Right lobe of liver (tissue), 6 donors: ENCODE measurements around the gene SPATC1L. TPM values are rescaled to one million over a fixed set of nuclear protein-coding genes. Genes with fewer than 3 reads are reported as not detected.

Source experiments
- ATAC-seq, 4 donors: fragments of 200-7000 bp; cut with Tn5 transposase; one replicate each; pipeline ENCODE4 v1.9.1; 2020; ENCODE audit warnings: mild to moderate bottlenecking in 4 of 4, moderate library complexity in 4 of 4
- DNase-seq, 3 donors: peaks; one replicate each; pipeline ENCODE4 v3.0.0-alpha.2; 2020
- H3K27ac ChIP-seq, 3 donors: fragments of 200-600 bp; one replicate each; pipeline ENCODE4 v1.8.0; 2022
- H3K27me3 ChIP-seq, 2 donors: fragments of 200-600 bp; one replicate each; pipeline ENCODE4 v1.8.0; 2022
- H3K36me3 ChIP-seq, 4 donors: fragments of 200-600 bp; sonication (generic) in 1 of 4; one replicate each; pipeline versions ENCODE4 v1.5.1 to v1.8.0; 2017 to 2022; ENCODE audit warnings: control low read depth in 1 of 4
- H3K4me1 ChIP-seq, 4 donors: fragments of 200-600 bp; sonication (generic) in 1 of 4; one replicate each; pipeline versions ENCODE4 v1.5.1 to v1.8.0; 2017 to 2022; ENCODE audit warnings: control low read depth in 1 of 4
- H3K4me3 ChIP-seq, 3 donors: fragments of 200-600 bp; one replicate each; pipeline ENCODE4 v1.8.0; 2022
- H3K9me3 ChIP-seq, 4 donors: fragments of 200-600 bp; sonication (generic) in 1 of 4; one replicate each; pipeline versions ENCODE4 v1.5.1 to v1.8.0; 2017 to 2022; ENCODE audit warnings: control low read depth in 1 of 4
- POLR2A ChIP-seq: fragments of 450-650 bp; IDR thresholded peaks from one replicate; pipeline ENCODE4 v1.6.1; 2017; ENCODE audit warnings: antibody characterized with exemption, mild to moderate bottlenecking
- WGBS: methylation state at CpG from one replicate; pipeline ENCODE4 v1.1.6; 2018; ENCODE audit warnings: low coverage, low lambda C conversion rate; ENCODE audit not compliant: insufficient coverage; ENCODE audit errors: missing lambda C conversion rate; 5-methylcytosine and 5-hydroxymethylcytosine counted together
- intact Hi-C, 2 donors: fragments of 100-400 bp; cut with DNase I; formaldehyde crosslinking; loops; one replicate each; pipeline versions ENCODE4 v1.11.2 to v1.14.1; 2022
- total RNA-seq, 6 experiments: library from RNA; depleted of rRNA in 2 of 6; stranded (reverse); fragments of >200 nt in 2 of 6; fragmentation: NEBNext Ultra II Directional in 3 of 6; extraction: Animal tissue kit (Norgen Biotek cat#: 25700) in 3 of 6; gene quantifications; one replicate each; pipeline versions ENCODE4 v1.1.0 to v1.2.4, GENCODE V29; 2016 to 2023
- TF ChIP-seq, protein P1 (sequence below), 4 donors: fragments of 200-600 bp in 3 of 4; fragments of 450-650 bp in 1 of 4; IDR thresholded peaks; one replicate each; pipeline versions ENCODE4 v1.5.1 to v1.8.0; 2016 to 2022; ENCODE audit warnings: antibody characterized with exemption in 4 of 4, mild to moderate bottlenecking in 2 of 4
- donor health status: DM: no; HTN: yes; CAD: no.
- donor health status: DM: no; HTN: no; CAD: no.
- donor health status: DM: no; HTN: no; CAD: no.
- donor health status: DM: no; HTN: yes; CAD: no.
- donor health status: DM: no; HTN: yes; CAD: no.

The SPATC1L gene
- total RNA-seq, 6 experiments from 2014 or later: 0.31 to 1.7 (median 0.51) TPM; not detected in 2

DNA sequence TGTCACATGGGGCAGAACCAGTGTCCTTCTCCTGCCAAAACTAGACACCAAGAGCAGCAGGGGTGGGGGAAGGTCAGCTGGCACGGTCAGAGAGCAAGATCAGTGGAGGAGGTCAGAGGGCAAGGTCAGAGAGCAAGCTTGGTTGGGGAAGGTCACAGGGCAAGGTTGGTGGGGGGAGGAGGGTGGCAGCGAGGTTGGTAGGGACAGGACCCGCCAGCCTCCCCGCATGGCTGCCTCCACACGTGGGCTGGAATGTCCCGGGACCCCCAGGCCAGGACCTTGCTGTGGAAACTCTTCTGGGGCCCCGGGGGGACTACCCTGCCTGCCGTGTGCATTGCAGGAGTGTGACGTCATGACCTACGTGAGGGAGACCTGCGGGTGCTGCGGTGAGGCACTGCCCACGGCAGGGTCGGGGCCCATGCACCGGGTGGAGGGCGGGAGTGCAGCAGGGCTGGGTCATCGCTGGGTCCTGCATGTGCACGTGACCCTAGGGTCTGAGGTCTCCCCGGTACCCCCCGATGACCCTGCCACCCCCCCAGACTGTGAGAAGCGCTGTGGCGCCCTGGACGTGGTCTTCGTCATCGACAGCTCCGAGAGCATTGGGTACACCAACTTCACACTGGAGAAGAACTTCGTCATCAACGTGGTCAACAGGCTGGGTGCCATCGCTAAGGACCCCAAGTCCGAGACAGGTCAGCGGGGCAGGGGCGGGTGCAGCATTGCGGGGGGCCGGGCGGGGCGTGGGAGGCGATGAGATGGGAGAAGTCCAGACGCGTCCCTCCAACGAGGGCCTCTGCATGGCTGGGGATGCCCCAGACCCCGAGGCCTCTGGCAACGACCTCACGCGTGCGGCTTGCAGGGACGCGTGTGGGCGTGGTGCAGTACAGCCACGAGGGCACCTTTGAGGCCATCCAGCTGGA is 59.1 kb downstream of the SPATC1L start:
- 86% methylated on average over 16 of the region's 49 CpGs for WGBS
- ATAC-seq: peak in 1 of 4 donors; percentile 4
- no peak overlapping the region for H3K4me3 ChIP-seq
- intact Hi-C loops: no loop called here
- H3K36me3 ChIP-seq: no peaks in the 10 kb centered on the region
- no peaks in the 10 kb centered on the region for H3K9me3 ChIP-seq
- DNase-seq: peak; percentile 21 to 64 (median 64)
- no peaks in the 10 kb centered on the region for H3K4me1 ChIP-seq
- no peak overlapping the region for H3K27ac ChIP-seq
- no peak for TF ChIP-seq POLR2A
- TF ChIP-seq, protein P1, sequence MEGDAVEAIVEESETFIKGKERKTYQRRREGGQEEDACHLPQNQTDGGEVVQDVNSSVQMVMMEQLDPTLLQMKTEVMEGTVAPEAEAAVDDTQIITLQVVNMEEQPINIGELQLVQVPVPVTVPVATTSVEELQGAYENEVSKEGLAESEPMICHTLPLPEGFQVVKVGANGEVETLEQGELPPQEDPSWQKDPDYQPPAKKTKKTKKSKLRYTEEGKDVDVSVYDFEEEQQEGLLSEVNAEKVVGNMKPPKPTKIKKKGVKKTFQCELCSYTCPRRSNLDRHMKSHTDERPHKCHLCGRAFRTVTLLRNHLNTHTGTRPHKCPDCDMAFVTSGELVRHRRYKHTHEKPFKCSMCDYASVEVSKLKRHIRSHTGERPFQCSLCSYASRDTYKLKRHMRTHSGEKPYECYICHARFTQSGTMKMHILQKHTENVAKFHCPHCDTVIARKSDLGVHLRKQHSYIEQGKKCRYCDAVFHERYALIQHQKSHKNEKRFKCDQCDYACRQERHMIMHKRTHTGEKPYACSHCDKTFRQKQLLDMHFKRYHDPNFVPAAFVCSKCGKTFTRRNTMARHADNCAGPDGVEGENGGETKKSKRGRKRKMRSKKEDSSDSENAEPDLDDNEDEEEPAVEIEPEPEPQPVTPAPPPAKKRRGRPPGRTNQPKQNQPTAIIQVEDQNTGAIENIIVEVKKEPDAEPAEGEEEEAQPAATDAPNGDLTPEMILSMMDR (IDR thresholded peaks at IDR 0.05): no peak
- H3K27me3 ChIP-seq: no peaks in the 10 kb centered on the region

DNA sequence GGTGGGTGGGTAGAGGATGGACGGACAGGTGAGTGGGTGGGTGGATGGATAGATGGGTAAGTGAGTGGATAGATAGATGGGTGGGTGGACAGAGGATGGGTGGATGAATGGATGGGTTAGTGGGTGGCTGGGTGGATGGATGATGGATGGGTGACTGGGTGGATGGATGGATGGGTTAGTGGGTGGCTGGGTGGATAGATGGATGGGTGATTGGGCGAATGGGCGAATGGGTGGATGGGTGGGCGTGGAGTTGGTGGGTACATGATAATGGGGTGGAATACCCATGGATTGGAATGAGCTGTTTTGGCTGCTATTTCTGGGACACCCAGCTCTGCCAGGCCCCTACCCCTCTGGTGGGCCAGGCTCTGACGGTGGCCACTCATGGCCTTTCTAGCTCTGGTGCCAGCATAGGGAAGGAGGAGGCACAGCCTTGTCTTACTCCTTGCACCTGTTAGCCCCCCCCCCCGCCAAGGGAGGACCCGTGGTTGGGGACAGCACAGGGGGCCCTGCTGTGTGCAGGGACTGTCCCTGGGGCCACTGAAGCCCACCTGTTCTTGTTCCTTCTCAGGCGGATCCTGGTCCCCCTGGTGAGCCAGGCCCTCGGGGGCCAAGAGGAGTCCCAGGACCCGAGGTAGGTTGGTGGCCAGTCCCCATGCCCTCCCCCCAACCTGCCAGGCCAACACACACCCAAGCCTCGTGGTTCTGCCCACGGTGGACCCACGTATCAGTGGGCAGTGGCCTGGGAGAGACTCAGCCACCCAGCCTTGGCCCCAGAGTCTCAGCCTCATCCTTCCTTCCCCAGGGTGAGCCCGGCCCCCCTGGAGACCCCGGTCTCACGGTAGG is 60.0 kb downstream of the SPATC1L start:
- H3K36me3 ChIP-seq: no peaks in the 10 kb centered on the region
- no peaks in the 10 kb centered on the region for H3K9me3 ChIP-seq
- intact Hi-C loops: no loop called here
- peak; percentile 16 to 70 (median 46) for DNase-seq
- no peak overlapping the region for H3K27ac ChIP-seq
- no peak overlapping the region for H3K4me3 ChIP-seq
- H3K27me3 ChIP-seq: no peaks in the 10 kb centered on the region
- 75% methylated on average over 9 of the region's 16 CpGs for WGBS
- TF ChIP-seq POLR2A: no peak
- TF ChIP-seq, protein P1 (IDR thresholded peaks at IDR 0.05): no peak
- peak in 1 of 4 donors; percentile 1 for ATAC-seq
- H3K4me1 ChIP-seq: no peaks in the 10 kb centered on the region

DNA sequence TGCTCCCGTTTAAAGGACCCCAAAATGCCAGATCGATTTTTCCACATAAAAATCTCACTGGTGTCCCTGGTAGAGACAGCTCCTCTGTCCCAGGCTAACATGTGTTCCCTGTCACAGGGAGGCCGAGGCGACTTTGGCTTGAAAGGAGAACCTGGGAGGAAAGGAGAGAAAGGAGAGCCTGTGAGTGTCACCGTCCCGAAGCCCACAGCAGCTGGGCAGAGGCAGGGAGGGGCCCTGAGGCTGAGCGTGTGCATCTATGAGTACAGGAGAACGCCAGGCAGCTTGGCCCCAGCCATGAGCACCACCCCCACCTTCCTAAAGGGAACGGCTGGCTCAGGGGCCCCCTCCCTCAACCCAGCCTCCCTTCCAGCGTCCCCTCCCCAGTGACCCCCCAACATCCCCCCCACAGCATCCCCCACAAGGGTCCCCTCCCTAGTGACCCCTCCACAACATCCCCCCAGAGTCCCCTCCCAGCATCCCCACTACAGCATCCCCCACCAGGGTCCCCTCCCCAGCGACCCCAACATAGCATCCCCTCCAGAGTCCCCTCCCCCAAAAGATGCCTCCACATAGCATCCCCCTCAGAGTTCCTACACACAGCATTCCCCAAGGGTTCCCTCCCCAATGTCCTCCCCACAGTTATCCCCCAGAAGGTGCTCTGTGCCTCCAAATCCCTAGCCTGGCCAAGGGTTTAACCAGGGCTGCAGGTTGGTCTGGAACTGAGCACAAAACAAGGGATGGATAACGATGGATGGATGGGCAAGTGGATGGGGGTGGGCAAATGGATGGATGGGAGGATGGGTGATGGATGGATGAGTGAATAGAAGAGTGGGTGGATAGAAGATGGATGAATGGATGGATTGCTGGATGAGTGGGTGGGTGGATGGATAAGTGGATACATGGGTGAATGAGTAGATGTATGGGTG is 61.2 kb downstream of the SPATC1L start:
- no peaks in the 10 kb centered on the region for H3K36me3 ChIP-seq
- H3K4me1 ChIP-seq: no peaks in the 10 kb centered on the region
- WGBS: 71% methylated on average over 6 of the region's 12 CpGs
- H3K27ac ChIP-seq: no peak overlapping the region
- no peaks in the 10 kb centered on the region for H3K9me3 ChIP-seq
- ATAC-seq (no peak), DNase-seq (peak in 2 of 3 donors; percentile 39 to 43)
- no peak for TF ChIP-seq POLR2A
- TF ChIP-seq, protein P1 (IDR thresholded peaks at IDR 0.05): no peak
- H3K27me3 ChIP-seq: no peaks in the 10 kb centered on the region
- intact Hi-C loops: no loop called here
- no peak overlapping the region for H3K4me3 ChIP-seq

DNA sequence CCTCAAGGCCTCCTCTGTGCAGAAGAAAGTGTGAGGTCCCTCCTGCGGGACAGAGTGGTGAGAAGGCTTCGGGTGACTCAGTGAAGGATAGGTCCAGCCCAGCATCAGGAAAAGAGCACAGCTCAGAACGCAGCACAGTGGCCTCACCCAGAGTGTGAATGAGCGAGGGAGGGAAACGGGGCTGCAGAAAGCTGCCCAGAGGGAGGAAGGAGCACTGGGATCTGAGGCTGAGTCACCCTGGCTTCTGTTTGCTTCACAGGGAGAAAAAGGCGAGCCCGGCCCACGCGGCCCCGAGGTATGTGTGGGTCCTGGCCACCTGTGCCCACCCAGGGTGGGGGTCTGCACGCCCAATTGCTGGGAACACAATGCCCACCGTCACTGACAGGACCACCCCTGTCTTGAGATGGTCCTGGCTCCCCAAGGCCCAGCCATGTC is 62.0 kb downstream of the SPATC1L start:
- Histone ChIP-seq H3K4me1 (no peaks in the 10 kb centered on the region), H3K27ac (no peak overlapping the region), H3K27me3 (no peaks in the 10 kb centered on the region), H3K4me3 (no peak overlapping the region), H3K36me3 (no peaks in the 10 kb centered on the region), H3K9me3 (no peaks in the 10 kb centered on the region)
- TF ChIP-seq POLR2A: no peak
- TF ChIP-seq, protein P1 (IDR thresholded peaks at IDR 0.05): no peak
- ATAC-seq (no peak), DNase-seq (peak in 2 of 3 donors; percentile 42 to 58)
- intact Hi-C loops: no loop called here
- WGBS: 44% methylated on average over 3 of the region's 12 CpGs
